GM19452 (cell line): ENCODE data around the gene PI4KA.
"Not testable (repeated sequence)": the region's sequence is repeated elsewhere in the genome, so short reads cannot be mapped to it uniquely, and the experiment has no call there.

Experiments
- ATAC-seq: cut with Tn5 transposase; IDR thresholded peaks from one replicate; pipeline ENCODE4 v1.9.1; 2021; ENCODE audit not compliant: unreplicated experiment

The PI4KA gene

GRCh38 chr22:20732431-20732830 lies 126.2 kb downstream of the PI4KA start:
- not testable (repeated sequence) for ATAC-seq

GRCh38 chr22:20729194-20729593 lies 129.4 kb downstream of the PI4KA start:
- no peak for ATAC-seq

GRCh38 chr22:20728523-20729190 lies 130.0 kb downstream of the PI4KA start:
- ATAC-seq: no peak

- ATAC-seq: no peak
Measured at GRCh38 chr22:20727118-20728015, 131.2 kb downstream of the PI4KA start.

GRCh38 chr22:20725987-20726558 lies 132.5 kb downstream of the PI4KA start:
- ATAC-seq: no peak

- no peak for ATAC-seq
Measured at GRCh38 chr22:20724676-20725454, 133.7 kb downstream of the PI4KA start.

GRCh38 chr22:20721409-20722218 lies 137.0 kb downstream of the PI4KA start:
- no peak for ATAC-seq

- ATAC-seq: no peak
Measured at GRCh38 chr22:20720692-20721408, 137.8 kb downstream of the PI4KA start.

GRCh38 chr22:20718727-20719126 lies 139.9 kb downstream of the PI4KA start:
- ATAC-seq: not testable (repeated sequence)

- not testable (repeated sequence) for ATAC-seq
Measured at GRCh38 chr22:20717981-20718380, 140.6 kb downstream of the PI4KA start.

GRCh38 chr22:20717213-20717866 lies 141.3 kb downstream of the PI4KA start:
- ATAC-seq: not testable (repeated sequence)

GRCh38 chr22:20713116-20713515 lies 145.5 kb downstream of the PI4KA start:
- not testable (repeated sequence) for ATAC-seq

GRCh38 chr22:20709966-20710365 lies 148.6 kb downstream of the PI4KA start:
- ATAC-seq: not testable (repeated sequence)

GRCh38 chr22:20707549-20708118 lies 151.0 kb downstream of the PI4KA start:
- not testable (repeated sequence) for ATAC-seq

- not testable (repeated sequence) for ATAC-seq
Measured at GRCh38 chr22:20703816-20704609, 154.6 kb downstream of the PI4KA start.

GRCh38 chr22:20703414-20703806 lies 155.2 kb downstream of the PI4KA start:
- ATAC-seq: peak; percentile 27

GRCh38 chr22:20702546-20703413 lies 155.8 kb downstream of the PI4KA start:
- ATAC-seq: peak; percentile 65
